CD4-positive, alpha-beta memory T cell (primary cell): Measurements from ENCODE around the gene KCNC4. TPM values are rescaled to one million over a fixed set of nuclear protein-coding genes. Genes with fewer than 3 reads are reported as not detected.
A peak's percentile ranks its signal among the peaks of the same experiment; 100 is the strongest.

Source experiments
- CTCF ChIA-PET: fragments of 350-600 bp; sonication (Branson Sonifier 250); formaldehyde crosslinking; loops from one replicate; lab custom pipeline; 2021; ENCODE audit warnings: inconsistent platforms; ENCODE audit not compliant: partially characterized antibody; lab: Charles Lee
- POLR2A ChIA-PET: fragments of 350-600 bp; sonication (Branson Sonifier 250); formaldehyde crosslinking; loops from one replicate; lab custom pipeline; 2021; ENCODE audit not compliant: partially characterized antibody; lab: Charles Lee
- DNase-seq, 5 donors: peaks; one replicate each; pipeline versions ENCODE4 v3.0.0 to v3.0.0-alpha.2; 2020 to 2022; ENCODE audit warnings: mixed read lengths in 1 of 5
- H3K27ac ChIP-seq: one replicate; pipeline ENCODE4 v1.7.0; 2013; ENCODE audit warnings: low read depth, low read length
- H3K27me3 ChIP-seq: 2 replicates; pipeline ENCODE4 v1.7.0; 2013; ENCODE audit warnings: mild to moderate bottlenecking, low read length, moderate library complexity; ENCODE audit not compliant: insufficient read depth
- H3K36me3 ChIP-seq: 2 replicates; pipeline ENCODE4 v1.7.0; 2013; ENCODE audit warnings: mild to moderate bottlenecking, low read length, moderate library complexity; ENCODE audit not compliant: insufficient read depth
- H3K4me1 ChIP-seq: 2 replicates; pipeline ENCODE4 v1.7.0; 2013; ENCODE audit warnings: mild to moderate bottlenecking, low read length, moderate library complexity; ENCODE audit not compliant: insufficient read depth
- H3K4me3 ChIP-seq, 2 donors: one replicate each; pipeline ENCODE4 v1.7.0; 2013; ENCODE audit warnings: low read length in 2 of 2, mild to moderate bottlenecking in 1 of 2
- H3K9me3 ChIP-seq, 2 donors: one replicate each; pipeline ENCODE4 v1.7.0; 2013; ENCODE audit warnings: low read length in 2 of 2, control low read depth in 1 of 2; ENCODE audit not compliant: control insufficient read depth in 1 of 2
- H3K27ac Mint-ChIP-seq, 7 donors: one replicate each; pipeline ENCODE4 v1.8.0; 2020 to 2021; ENCODE audit warnings: mixed read lengths in 7 of 7, mild to moderate bottlenecking in 6 of 7, inconsistent platforms in 3 of 7, moderate library complexity in 3 of 7
- H3K27me3 Mint-ChIP-seq, 2 donors: one replicate each; pipeline ENCODE4 v1.8.0; 2020 to 2021; ENCODE audit warnings: mixed read lengths in 2 of 2
- H3K36me3 Mint-ChIP-seq, 2 donors: one replicate each; pipeline ENCODE4 v1.8.0; 2020 to 2021; ENCODE audit warnings: mixed read lengths in 2 of 2, inconsistent platforms in 1 of 2, mild to moderate bottlenecking in 1 of 2
- H3K4me1 Mint-ChIP-seq, 4 donors: one replicate each; pipeline ENCODE4 v1.8.0; 2020 to 2021; ENCODE audit warnings: mixed read lengths in 4 of 4, mild to moderate bottlenecking in 1 of 4
- H3K4me3 Mint-ChIP-seq, 8 donors: one replicate each; pipeline ENCODE4 v1.8.0; 2020 to 2021; ENCODE audit warnings: mixed read lengths in 8 of 8, mild to moderate bottlenecking in 7 of 8, moderate library complexity in 6 of 8, inconsistent platforms in 3 of 8
- H3K9me3 Mint-ChIP-seq, 8 donors: one replicate each; pipeline ENCODE4 v1.8.0; 2020 to 2021; ENCODE audit warnings: mixed read lengths in 8 of 8, mild to moderate bottlenecking in 5 of 8, inconsistent platforms in 3 of 8, moderate library complexity in 1 of 8
- intact Hi-C: fragments of 100-400 bp; cut with micrococcal nuclease; formaldehyde crosslinking; loops from one replicate; pipeline ENCODE4 v1.15.1; 2023
- polyA plus RNA-seq, 2 donors: library from polyadenylated mRNA; unstranded; fragments of 300-500 nt; fragmentation: Illumina TruSeq; gene quantifications; one replicate each; pipeline ENCODE4 v1.2.3, GENCODE V29; 2021
- total RNA-seq, 2 experiments: library from RNA; stranded (reverse); gene quantifications; one replicate each; pipeline ENCODE4 v1.2.3, GENCODE V29; 2021

The KCNC4 gene
- total and polyA plus RNA-seq, 4 experiments from 2014 or later, result 2.3 to 13.4 (median 7.5) TPM

DNA sequence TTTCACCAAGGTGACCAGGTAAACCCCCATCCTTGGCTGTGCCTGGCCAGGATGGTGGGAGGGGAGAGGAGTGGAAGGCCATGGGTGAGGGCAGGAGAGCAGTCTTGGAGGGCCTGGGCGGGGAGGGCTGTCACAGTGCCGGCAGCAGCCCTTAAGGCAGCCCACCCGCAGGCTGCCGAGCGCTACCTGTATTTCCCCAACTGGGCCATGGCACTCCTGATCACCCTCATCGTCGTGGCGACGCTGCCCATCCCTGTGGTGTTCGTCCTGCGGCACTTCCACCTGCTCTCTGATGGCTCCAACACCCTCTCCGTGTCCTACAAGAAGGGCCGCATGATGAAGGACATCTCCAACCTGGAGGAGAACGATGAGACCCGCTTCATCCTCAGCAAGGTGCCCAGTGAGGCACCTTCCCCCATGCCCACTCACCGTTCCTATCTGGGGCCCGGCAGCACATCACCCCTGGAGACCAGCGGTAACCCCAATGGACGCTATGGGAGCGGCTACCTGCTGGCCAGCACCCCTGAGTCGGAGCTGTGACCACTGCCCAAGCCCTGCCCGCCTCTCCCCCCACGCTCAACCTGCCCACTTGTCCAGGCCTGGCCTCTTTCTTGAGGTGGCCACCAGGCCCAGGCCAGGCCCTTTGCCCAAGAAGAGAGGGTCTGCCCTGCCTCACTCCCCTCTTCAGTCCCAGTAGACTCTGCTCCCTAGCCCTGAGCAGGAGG, 12.0 kb upstream of the KCNC4 start:
- Histone ChIP-seq H3K9me3 (no peaks in the 10 kb centered on the region), H3K36me3 (no peaks in the 10 kb centered on the region), H3K4me3 (no peak overlapping the region), H3K27me3 (no peaks in the 10 kb centered on the region), H3K27ac (no peak overlapping the region), H3K4me1 (peaks cover 4% of the 10 kb centered on the region)
- intact Hi-C loops, result loop anchor here (1.0 kb wide), 1 partner anchor 262 kb away; no protein-coding TSS in a partner anchor
- Mint-ChIP-seq H3K27ac (no peak overlapping the region), H3K27me3 (no peaks in the 10 kb centered on the region), H3K36me3 (no peaks in the 10 kb centered on the region), H3K9me3 (no peaks in the 10 kb centered on the region), H3K4me1 (peaks cover 4 to 5% (median 4%) of the 10 kb centered on the region in 4 donors), H3K4me3 (no peak overlapping the region)
- no peak for DNase-seq
- ChIA-PET CTCF (interaction anchor here (0.8 to 3.3 kb wide), 10 partner anchors 9 to 298 kb away, joined by 3 to 49 read pairs (median 7); no protein-coding TSS in a partner anchor), POLR2A (interaction anchor here (1.6 kb wide), 1 partner anchor 9 kb away, joined by 3 read pairs; no protein-coding TSS in a partner anchor)

DNA sequence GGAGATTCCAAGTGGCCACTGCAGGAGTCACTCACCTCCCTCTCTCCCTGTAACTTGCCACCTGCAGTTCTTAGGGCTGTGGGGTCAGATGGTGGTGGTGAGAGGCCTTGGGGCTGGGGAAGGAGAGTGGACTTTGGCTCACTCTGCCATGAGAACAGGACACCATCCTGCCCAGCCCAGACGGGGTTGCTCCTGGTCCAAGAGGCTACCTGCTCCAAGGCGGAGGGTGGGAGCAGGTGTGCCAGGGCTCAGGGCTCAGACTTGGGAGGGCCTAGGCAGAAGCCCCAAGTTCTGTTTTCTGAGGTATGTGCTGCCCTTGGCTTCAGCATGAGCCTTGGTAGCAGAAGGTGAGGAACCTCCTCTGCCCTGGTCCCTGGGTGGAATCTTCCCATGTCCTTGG, 11.4 kb upstream of the KCNC4 start:
- no peak overlapping the region for H3K27ac Mint-ChIP-seq

GRCh38 chr1:110200190-110200589, 9.9 kb upstream of the KCNC4 start:
- peaks cover 9 to 18% (median 12%) of the 10 kb centered on the region in 4 donors for H3K4me1 Mint-ChIP-seq
- Histone ChIP-seq H3K9me3 (no peaks in the 10 kb centered on the region), H3K27ac (no peak overlapping the region), H3K36me3 (no peaks in the 10 kb centered on the region), H3K4me3 (no peak overlapping the region), H3K4me1 (peaks cover 10% of the 10 kb centered on the region), H3K27me3 (no peaks in the 10 kb centered on the region)
- no peaks in the 10 kb centered on the region for H3K36me3 Mint-ChIP-seq
- no peak overlapping the region for H3K27ac Mint-ChIP-seq
- no peaks in the 10 kb centered on the region for H3K9me3 Mint-ChIP-seq
- POLR2A ChIA-PET, result no interaction called here
- CTCF ChIA-PET, result interaction anchor here (0.9 to 13.7 kb wide), 7 partner anchors 8 to 296 kb away, joined by 3 to 724 read pairs (median 7); no protein-coding TSS in a partner anchor
- intact Hi-C loops, result no loop called here
- DNase-seq, result no peak
- no peak overlapping the region for H3K4me3 Mint-ChIP-seq
- H3K27me3 Mint-ChIP-seq, result no peaks in the 10 kb centered on the region

More for the DNA sequence above, 11.4 kb upstream of the KCNC4 start:
- Mint-ChIP-seq H3K36me3 (no peaks in the 10 kb centered on the region), H3K27me3 (no peaks in the 10 kb centered on the region), H3K4me3 (no peak overlapping the region), H3K9me3 (no peaks in the 10 kb centered on the region), H3K4me1 (peaks cover 9 to 11% (median 10%) of the 10 kb centered on the region in 4 donors)
- no peak for DNase-seq
- no peaks in the 10 kb centered on the region for H3K9me3 ChIP-seq
- CTCF ChIA-PET, result interaction anchor here (2.9 to 3.0 kb wide), 2 partner anchors 262 to 297 kb away, joined by 33 to 49 read pairs; no protein-coding TSS in a partner anchor
- no peaks in the 10 kb centered on the region for H3K36me3 ChIP-seq
- intact Hi-C loops, result no loop called here
- POLR2A ChIA-PET, result no interaction called here
- H3K4me3 ChIP-seq, result no peak overlapping the region
- peaks cover 10% of the 10 kb centered on the region for H3K4me1 ChIP-seq
- no peaks in the 10 kb centered on the region for H3K27me3 ChIP-seq
- H3K27ac ChIP-seq, result no peak overlapping the region

GRCh38 chr1:110200666-110201065, 9.4 kb upstream of the KCNC4 start:
- Mint-ChIP-seq H3K9me3 (no peaks in the 10 kb centered on the region), H3K27ac (peak overlapping the region in 1 of 7 donors; percentile 57), H3K36me3 (no peaks in the 10 kb centered on the region), H3K4me1 (peaks cover 9 to 18% (median 12%) of the 10 kb centered on the region in 4 donors), H3K4me3 (no peak overlapping the region), H3K27me3 (no peaks in the 10 kb centered on the region)
- Histone ChIP-seq H3K36me3 (no peaks in the 10 kb centered on the region), H3K4me1 (peaks cover 10% of the 10 kb centered on the region), H3K27me3 (no peaks in the 10 kb centered on the region), H3K27ac (no peak overlapping the region), H3K9me3 (no peaks in the 10 kb centered on the region), H3K4me3 (no peak overlapping the region)
- DNase-seq, result no peak
- ChIA-PET POLR2A (no interaction called here), CTCF (interaction anchor here (0.6 to 13.7 kb wide), 9 partner anchors 8 to 296 kb away, joined by 3 to 724 read pairs (median 4); no protein-coding TSS in a partner anchor)
- intact Hi-C loops, result no loop called here

DNA sequence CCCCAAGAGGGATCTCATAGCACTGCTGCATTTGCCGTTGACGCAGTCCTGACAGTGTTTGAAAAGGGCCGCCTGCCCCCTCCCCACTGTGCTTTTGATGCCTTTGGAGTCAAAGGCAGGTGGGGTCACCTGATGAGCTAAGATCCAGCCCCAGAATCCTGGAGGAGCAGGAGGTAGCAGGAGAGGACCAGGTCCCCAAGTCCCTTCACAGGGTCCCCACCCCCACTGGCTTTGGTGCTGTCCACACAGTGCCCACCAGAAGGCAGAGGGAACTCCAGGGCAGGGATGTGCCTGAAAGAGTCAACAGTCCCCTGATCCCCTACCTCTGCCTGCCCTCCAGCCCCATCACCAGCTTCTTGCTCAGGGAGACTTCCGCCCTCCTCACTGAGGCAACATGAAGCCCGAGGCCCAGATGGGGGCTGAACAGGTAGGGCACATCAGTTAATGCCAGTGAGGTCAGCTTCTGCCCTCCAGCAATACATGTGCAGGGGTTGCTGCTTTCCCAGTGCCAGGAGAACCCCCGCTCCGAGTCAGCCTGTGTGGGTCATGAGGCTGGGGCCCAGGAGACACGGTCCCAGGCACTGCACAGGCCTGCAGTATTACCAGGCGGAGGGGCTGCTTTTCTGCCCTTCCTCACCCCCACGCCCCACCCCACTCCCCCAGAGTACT, 8.8 kb upstream of the KCNC4 start:
- H3K27me3 Mint-ChIP-seq, result no peaks in the 10 kb centered on the region
- Histone ChIP-seq H3K4me3 (no peak overlapping the region), H3K36me3 (no peaks in the 10 kb centered on the region), H3K4me1 (peaks cover 10% of the 10 kb centered on the region), H3K27me3 (no peaks in the 10 kb centered on the region), H3K9me3 (no peaks in the 10 kb centered on the region), H3K27ac (no peak overlapping the region)
- H3K27ac Mint-ChIP-seq, result no peak overlapping the region
- ChIA-PET POLR2A (no interaction called here), CTCF (interaction anchor here (0.6 to 13.7 kb wide), 10 partner anchors 10 to 295 kb away, joined by 3 to 724 read pairs (median 6); partner anchors contain the start of gene RBM15)
- peaks cover 9 to 18% (median 12%) of the 10 kb centered on the region in 4 donors for H3K4me1 Mint-ChIP-seq
- DNase-seq, result no peak
- H3K36me3 Mint-ChIP-seq, result no peaks in the 10 kb centered on the region
- intact Hi-C loops, result no loop called here
- H3K9me3 Mint-ChIP-seq, result no peaks in the 10 kb centered on the region
- H3K4me3 Mint-ChIP-seq, result no peak overlapping the region

GRCh38 chr1:110203021-110203661, 7.0 kb upstream of the KCNC4 start:
- Mint-ChIP-seq H3K36me3 (no peaks in the 10 kb centered on the region), H3K4me3 (peak overlapping the region in 3 of 8 donors; percentile 2 to 44 (median 34)), H3K9me3 (no peaks in the 10 kb centered on the region), H3K27ac (peak overlapping the region; percentile 48 to 93 (median 83)), H3K4me1 (peaks cover 13 to 31% (median 20%) of the 10 kb centered on the region in 4 donors), H3K27me3 (no peaks in the 10 kb centered on the region)
- H3K27ac ChIP-seq, result no peak overlapping the region
- ChIA-PET POLR2A (interaction anchor here (0.7 to 3.4 kb wide), 8 partner anchors 9 to 257 kb away, joined by 3 to 22 read pairs (median 3); partner anchors contain the start of gene RBM15), CTCF (interaction anchor here (0.6 to 13.7 kb wide), 40 partner anchors 9 to 293 kb away, joined by 3 to 724 read pairs (median 5); partner anchors contain the start of gene RBM15)
- DNase-seq, result peak; percentile 75 to 82 (median 78)
- intact Hi-C loops, result loop anchor here (1.0 to 2.0 kb wide), 5 partner anchors 109 to 580 kb away; no protein-coding TSS in a partner anchor
- peaks cover 19% of the 10 kb centered on the region for H3K4me1 ChIP-seq
- no peaks in the 10 kb centered on the region for H3K9me3 ChIP-seq
- H3K4me3 ChIP-seq, result no peak overlapping the region
- H3K27me3 ChIP-seq, result no peaks in the 10 kb centered on the region
- no peaks in the 10 kb centered on the region for H3K36me3 ChIP-seq
